Progenitor cell of endocrine pancreas (in vitro differentiated cells): ENCODE results near the gene LRP5. TPM values are rescaled to one million over a fixed set of nuclear protein-coding genes. Genes with fewer than 3 reads are reported as not detected.
A peak's percentile ranks its signal among the peaks of the same experiment; 100 is the strongest.
"Not testable (repeated sequence)": the region's sequence is repeated elsewhere in the genome, so short reads cannot be mapped to it uniquely, and the experiment has no call there.

Source experiments
- DNase-seq: peaks from one replicate; pipeline ENCODE4 v3.0.0; 2021; ENCODE audit warnings: low spot score; ENCODE audit not compliant: unreplicated experiment
- H3K27ac Mint-ChIP-seq: 2 replicates; pipeline ENCODE4 v1.8.0; 2021; ENCODE audit warnings: mild to moderate bottlenecking, moderate library complexity, mixed read lengths
- H3K27me3 Mint-ChIP-seq: 2 replicates; pipeline ENCODE4 v1.8.0; 2021; ENCODE audit warnings: mixed read lengths
- H3K36me3 Mint-ChIP-seq: 2 replicates; pipeline ENCODE4 v1.8.0; 2022; ENCODE audit warnings: mixed read lengths; ENCODE audit not compliant: insufficient read depth
- H3K4me1 Mint-ChIP-seq: 2 replicates; pipeline ENCODE4 v1.8.0; 2021; ENCODE audit warnings: low read depth, mixed read lengths
- H3K4me3 Mint-ChIP-seq: 2 replicates; pipeline ENCODE4 v1.8.0; 2021; ENCODE audit warnings: low read depth, mild to moderate bottlenecking, moderate library complexity, mixed read lengths
- H3K9me3 Mint-ChIP-seq: 2 replicates; pipeline ENCODE4 v1.8.0; 2021; ENCODE audit warnings: low read depth, mixed read lengths
- CTCF ChIP-seq: fragments of 200-600 bp; sonication (generic); IDR thresholded peaks from one replicate; pipeline ENCODE4 v1.5.0; 2021; ENCODE audit warnings: antibody characterized with exemption, mild to moderate bottlenecking; ENCODE audit not compliant: unreplicated experiment
- total RNA-seq: library from RNA; stranded (reverse); gene quantifications from 2 replicates; pipeline ENCODE4 v1.2.1, GENCODE V29; 2021

The LRP5 gene
- total RNA-seq, 1 donor from 2014 or later: 115 TPM

- no peak for DNase-seq
- H3K27ac Mint-ChIP-seq: peak overlapping the region; percentile 95
- H3K9me3 Mint-ChIP-seq: peaks cover 7% of the 10 kb centered on the region
- H3K4me1 Mint-ChIP-seq: peaks cover 55% of the 10 kb centered on the region
- no peak for TF ChIP-seq CTCF
- no peaks in the 10 kb centered on the region for H3K27me3 Mint-ChIP-seq
- H3K4me3 Mint-ChIP-seq: peak overlapping the region; percentile 44
- peaks cover 7% of the 10 kb centered on the region for H3K36me3 Mint-ChIP-seq
Observed at GRCh38 chr11:68341557-68342458, 29.4 kb downstream of the LRP5 start.

GRCh38 chr11:68342459-68343158 lies 30.2 kb downstream of the LRP5 start:
- no peak overlapping the region for H3K4me3 Mint-ChIP-seq
- DNase-seq: peak; percentile 44

GRCh38 chr11:68343761-68344256 lies 31.4 kb downstream of the LRP5 start:
- DNase-seq: no peak
- H3K4me1 Mint-ChIP-seq: peaks cover 48% of the 10 kb centered on the region
- TF ChIP-seq CTCF: no peak
- H3K27ac Mint-ChIP-seq: no peak overlapping the region
- H3K27me3 Mint-ChIP-seq: no peaks in the 10 kb centered on the region
- H3K36me3 Mint-ChIP-seq: peaks cover 7% of the 10 kb centered on the region
- peaks cover 7% of the 10 kb centered on the region for H3K9me3 Mint-ChIP-seq
- H3K4me3 Mint-ChIP-seq: no peak overlapping the region

More at GRCh38 chr11:68342459-68343158, 30.2 kb downstream of the LRP5 start:
- Mint-ChIP-seq H3K4me1 (peaks cover 55% of the 10 kb centered on the region), H3K36me3 (peaks cover 7% of the 10 kb centered on the region), H3K27ac (peak overlapping the region; percentile 95), H3K9me3 (peaks cover 7% of the 10 kb centered on the region), H3K27me3 (no peaks in the 10 kb centered on the region)
- TF ChIP-seq CTCF: no peak

GRCh38 chr11:68344821-68345220 lies 32.4 kb downstream of the LRP5 start:
- H3K4me3 Mint-ChIP-seq, H3K9me3 Mint-ChIP-seq, H3K27me3 Mint-ChIP-seq, DNase-seq, H3K27ac Mint-ChIP-seq, H3K36me3 Mint-ChIP-seq: not testable (repeated sequence)
- peaks cover 45% of the 10 kb centered on the region for H3K4me1 Mint-ChIP-seq

- peaks cover 40% of the 10 kb centered on the region for H3K4me1 Mint-ChIP-seq
- no peaks in the 10 kb centered on the region for H3K27me3 Mint-ChIP-seq
- H3K27ac Mint-ChIP-seq: no peak overlapping the region
- H3K36me3 Mint-ChIP-seq: peaks cover 11% of the 10 kb centered on the region
- peaks cover 7% of the 10 kb centered on the region for H3K9me3 Mint-ChIP-seq
- DNase-seq: no peak
- no peak for TF ChIP-seq CTCF
- H3K4me3 Mint-ChIP-seq: no peak overlapping the region
Observed at GRCh38 chr11:68345776-68346461, 33.5 kb downstream of the LRP5 start.
